ENCODE data around the gene NDP. TPM values are rescaled to one million over a fixed set of nuclear protein-coding genes. Genes with fewer than 3 reads are reported as not detected.

The NDP gene
- total RNA-seq, 4 donors from 2014 or later, result 4.7 TPM; not detected in 3

GRCh38 chrX:43969504-43970501, 3.4 kb downstream of the NDP start:
- Histone ChIP-seq H3K4me1 (no peaks in the 10 kb centered on the region), H3K9me3 (no peaks in the 10 kb centered on the region), H3K36me3 (no peaks in the 10 kb centered on the region), H3K27me3 (no peaks in the 10 kb centered on the region), H3K27ac (no peak overlapping the region), H3K4me3 (no peak overlapping the region)
- TF ChIP-seq POLR2A (IDR thresholded peaks at IDR 0.05), result no peak
- no peak for TF ChIP-seq CTCF (IDR thresholded peaks at IDR 0.05)
- DNase-seq, result no peak

GRCh38 chrX:43968359-43968781, 4.8 kb downstream of the NDP start:
- Histone ChIP-seq H3K9me3 (no peaks in the 10 kb centered on the region), H3K27ac (no peak overlapping the region), H3K27me3 (no peaks in the 10 kb centered on the region), H3K36me3 (no peaks in the 10 kb centered on the region), H3K4me1 (no peaks in the 10 kb centered on the region), H3K4me3 (no peak overlapping the region)
- no peak for TF ChIP-seq POLR2A (IDR thresholded peaks at IDR 0.05)
- no peak for TF ChIP-seq CTCF (IDR thresholded peaks at IDR 0.05)
- no peak for DNase-seq

- Histone ChIP-seq H3K4me1 (no peaks in the 10 kb centered on the region), H3K36me3 (no peaks in the 10 kb centered on the region), H3K4me3 (no peak overlapping the region), H3K27ac (no peak overlapping the region), H3K9me3 (no peaks in the 10 kb centered on the region), H3K27me3 (no peaks in the 10 kb centered on the region)
- no peak for DNase-seq
- no peak for TF ChIP-seq POLR2A (IDR thresholded peaks at IDR 0.05)
- TF ChIP-seq CTCF (IDR thresholded peaks at IDR 0.05), result no peak
These were observed 8.3 kb downstream of the NDP start for GRCh38 chrX:43964936-43965335.

GRCh38 chrX:43963726-43964125, 9.5 kb downstream of the NDP start:
- Histone ChIP-seq H3K4me1 (no peaks in the 10 kb centered on the region), H3K36me3 (no peaks in the 10 kb centered on the region), H3K4me3 (no peak overlapping the region), H3K9me3 (no peaks in the 10 kb centered on the region), H3K27ac (no peak overlapping the region), H3K27me3 (no peaks in the 10 kb centered on the region)
- TF ChIP-seq POLR2A (IDR thresholded peaks at IDR 0.05), result no peak
- TF ChIP-seq CTCF (IDR thresholded peaks at IDR 0.05), result no peak
- no peak for DNase-seq

GRCh38 chrX:43962636-43963035, 10.6 kb downstream of the NDP start:
- H3K9me3 ChIP-seq, result no peaks in the 10 kb centered on the region
- no peak for TF ChIP-seq POLR2A (IDR thresholded peaks at IDR 0.05)
- TF ChIP-seq CTCF (IDR thresholded peaks at IDR 0.05), result no peak
- no peak overlapping the region for H3K27ac ChIP-seq
- H3K4me3 ChIP-seq, result no peak overlapping the region
- H3K4me1 ChIP-seq, result no peaks in the 10 kb centered on the region
- no peaks in the 10 kb centered on the region for H3K27me3 ChIP-seq
- no peaks in the 10 kb centered on the region for H3K36me3 ChIP-seq
- DNase-seq, result no peak

Measured in Peyer's patch (tissue), 4 donors.